Loucy (cell line): ENCODE results near the gene CD79B.
A peak's percentile ranks its signal among the peaks of the same experiment; 100 is the strongest.

Experiments
- H2AFZ ChIP-seq: fragments of 200-600 bp; sonication (generic); 2 replicates; pipeline ENCODE4 v1.6.0; 2016; ENCODE audit warnings: antibody characterized with exemption, mild to moderate bottlenecking, low read length, moderate library complexity
- H3F3A ChIP-seq: fragments of 200-600 bp; 2 replicates; pipeline ENCODE4 v1.6.0; 2016; ENCODE audit warnings: antibody characterized with exemption, low read depth, mild to moderate bottlenecking
- H3K27me3 ChIP-seq: fragments of 200-600 bp; sonication (generic); 2 replicates; pipeline ENCODE4 v1.6.1; 2014; ENCODE audit warnings: low read length, mild to moderate bottlenecking; ENCODE audit not compliant: insufficient read depth, poor library complexity, severe bottlenecking
- H3K36me3 ChIP-seq: fragments of 200-600 bp; sonication (generic); 2 replicates; pipeline ENCODE4 v1.6.1; 2016; ENCODE audit warnings: low read length; ENCODE audit not compliant: insufficient read depth
- H3K4me1 ChIP-seq: fragments of 200-600 bp; sonication (generic); 2 replicates; pipeline ENCODE4 v1.5.1; 2014; ENCODE audit warnings: low read length, mild to moderate bottlenecking; ENCODE audit not compliant: insufficient read depth, poor library complexity, severe bottlenecking
- H3K4me2 ChIP-seq: fragments of 200-600 bp; sonication (generic); 2 replicates; pipeline ENCODE4 v1.6.0; 2014; ENCODE audit warnings: antibody characterized with exemption, low read length, low read depth, mild to moderate bottlenecking; ENCODE audit not compliant: poor library complexity, severe bottlenecking
- H3K4me3 ChIP-seq: fragments of 200-600 bp; sonication (generic); 2 replicates; pipeline ENCODE4 v1.5.1; 2014; ENCODE audit warnings: low read length, mild to moderate bottlenecking, mixed read lengths; ENCODE audit not compliant: poor library complexity, severe bottlenecking
- H3K79me2 ChIP-seq: fragments of 200-600 bp; sonication (generic); 2 replicates; pipeline ENCODE4 v1.6.1; 2014; ENCODE audit warnings: low read length; ENCODE audit not compliant: insufficient read depth
- H3K9ac ChIP-seq: fragments of 200-600 bp; sonication (generic); 2 replicates; pipeline ENCODE4 v1.6.0; 2014; ENCODE audit warnings: mild to moderate bottlenecking, low read depth, low read length, moderate library complexity; ENCODE audit not compliant: poor library complexity, severe bottlenecking
- H3K9me2 ChIP-seq: fragments of 200-600 bp; sonication (generic); replicated peaks from 2 replicates; pipeline ENCODE4 v1.6.1; 2016; ENCODE audit warnings: low read depth, low read length, mixed read lengths
- H3K9me3 ChIP-seq: fragments of 200-600 bp; sonication (generic); 2 replicates; pipeline ENCODE4 v1.6.1; 2014; ENCODE audit warnings: mild to moderate bottlenecking, antibody characterized with exemption, low read length, low read depth; ENCODE audit not compliant: insufficient read depth
- H4K20me1 ChIP-seq: fragments of 200-600 bp; sonication (generic); 2 replicates; pipeline ENCODE4 v1.6.0; 2014; ENCODE audit warnings: antibody characterized with exemption, low read length, mild to moderate bottlenecking; ENCODE audit not compliant: insufficient read depth, poor library complexity, severe bottlenecking
- EZH2phosphoT487 ChIP-seq: fragments of 200-600 bp; IDR thresholded peaks from 2 replicates; pipeline ENCODE4 v1.6.1; 2018; ENCODE audit warnings: antibody characterized with exemption, mild to moderate bottlenecking, moderate library complexity, borderline replicate concordance
- TF ChIP-seq, protein P1 (sequence below): fragments of 200-600 bp; sonication (generic); conservative IDR thresholded peaks from 2 replicates; pipeline ENCODE4 v1.5.1; 2014; ENCODE audit warnings: mild to moderate bottlenecking, antibody characterized with exemption, low read length

Gene CD79B

GRCh38 chr17:63943745-63944144 lies 11.6 kb upstream of the CD79B start:
- Histone ChIP-seq H3F3A (no peaks in the 10 kb centered on the region), H3K79me2 (peaks cover 6% of the 10 kb centered on the region; the same call in 1 of the 2 replicates), H3K9me3 (no peaks in the 10 kb centered on the region), H4K20me1 (no peaks in the 10 kb centered on the region), H3K4me2 (no peak overlapping the region), H2AFZ (no peak overlapping the region), H3K27me3 (no peaks in the 10 kb centered on the region), H3K9me2 (no peaks in the 10 kb centered on the region), H3K9ac (no peak overlapping the region), H3K4me3 (no peak overlapping the region), H3K4me1 (peaks cover 53% of the 10 kb centered on the region), H3K36me3 (no peaks in the 10 kb centered on the region)
- TF ChIP-seq, protein P1, sequence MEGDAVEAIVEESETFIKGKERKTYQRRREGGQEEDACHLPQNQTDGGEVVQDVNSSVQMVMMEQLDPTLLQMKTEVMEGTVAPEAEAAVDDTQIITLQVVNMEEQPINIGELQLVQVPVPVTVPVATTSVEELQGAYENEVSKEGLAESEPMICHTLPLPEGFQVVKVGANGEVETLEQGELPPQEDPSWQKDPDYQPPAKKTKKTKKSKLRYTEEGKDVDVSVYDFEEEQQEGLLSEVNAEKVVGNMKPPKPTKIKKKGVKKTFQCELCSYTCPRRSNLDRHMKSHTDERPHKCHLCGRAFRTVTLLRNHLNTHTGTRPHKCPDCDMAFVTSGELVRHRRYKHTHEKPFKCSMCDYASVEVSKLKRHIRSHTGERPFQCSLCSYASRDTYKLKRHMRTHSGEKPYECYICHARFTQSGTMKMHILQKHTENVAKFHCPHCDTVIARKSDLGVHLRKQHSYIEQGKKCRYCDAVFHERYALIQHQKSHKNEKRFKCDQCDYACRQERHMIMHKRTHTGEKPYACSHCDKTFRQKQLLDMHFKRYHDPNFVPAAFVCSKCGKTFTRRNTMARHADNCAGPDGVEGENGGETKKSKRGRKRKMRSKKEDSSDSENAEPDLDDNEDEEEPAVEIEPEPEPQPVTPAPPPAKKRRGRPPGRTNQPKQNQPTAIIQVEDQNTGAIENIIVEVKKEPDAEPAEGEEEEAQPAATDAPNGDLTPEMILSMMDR: peak; percentile 26; the same call in 1 of the 2 replicates
- TF ChIP-seq EZH2phosphoT487: no peak

DNA sequence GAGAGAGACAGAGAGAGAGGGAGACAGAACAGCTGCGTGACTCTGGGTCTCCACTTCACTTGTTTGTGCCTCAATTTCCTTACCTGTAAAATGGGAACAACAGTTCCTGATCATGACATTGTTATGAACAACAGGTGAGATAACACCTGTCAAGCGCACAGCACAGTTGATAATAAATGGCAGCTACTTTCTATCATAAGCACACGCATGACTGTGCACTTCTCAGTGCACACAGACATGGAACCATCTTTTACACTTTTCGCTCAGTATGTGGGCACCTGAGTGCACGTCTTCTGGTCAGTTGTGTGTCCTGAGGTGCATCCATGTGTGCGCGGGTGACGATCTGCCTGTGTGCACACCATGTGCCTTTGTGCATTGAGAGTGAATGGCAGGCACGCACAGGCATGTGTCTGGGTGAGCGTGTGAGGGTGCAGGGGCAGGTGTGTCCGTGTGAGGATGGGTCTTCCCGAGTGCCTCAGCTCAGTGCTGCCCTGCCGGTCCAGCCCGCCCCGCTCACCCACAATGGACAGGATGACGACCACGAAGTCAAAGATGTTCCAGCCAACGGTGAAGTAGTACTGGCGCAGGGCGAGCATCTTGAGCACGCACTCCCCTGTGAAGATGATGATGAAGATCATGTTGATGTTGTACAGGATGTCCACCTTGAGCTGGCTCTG lies 10.3 kb upstream of the CD79B start:
- TF ChIP-seq EZH2phosphoT487: no peak
- TF ChIP-seq, protein P1: no peak
- Histone ChIP-seq H3K9me3 (no peaks in the 10 kb centered on the region), H3K9ac (no peak overlapping the region), H3K4me2 (no peak overlapping the region), H3K4me3 (no peak overlapping the region), H2AFZ (no peak overlapping the region), H3K9me2 (no peaks in the 10 kb centered on the region), H4K20me1 (no peaks in the 10 kb centered on the region), H3F3A (no peaks in the 10 kb centered on the region), H3K27me3 (no peaks in the 10 kb centered on the region), H3K79me2 (peaks cover under 1% of the 10 kb centered on the region; the same call in 1 of the 2 replicates), H3K4me1 (peaks cover 44% of the 10 kb centered on the region), H3K36me3 (no peaks in the 10 kb centered on the region)

- Histone ChIP-seq H3K9me3 (no peaks in the 10 kb centered on the region), H3K9me2 (no peaks in the 10 kb centered on the region), H3K4me2 (no peak overlapping the region), H3K9ac (no peak overlapping the region), H3F3A (no peaks in the 10 kb centered on the region), H3K79me2 (no peaks in the 10 kb centered on the region), H3K36me3 (no peaks in the 10 kb centered on the region), H3K27me3 (no peaks in the 10 kb centered on the region), H4K20me1 (no peaks in the 10 kb centered on the region), H3K4me3 (no peak overlapping the region), H2AFZ (no peak overlapping the region), H3K4me1 (peaks cover 38% of the 10 kb centered on the region)
- TF ChIP-seq EZH2phosphoT487: no peak
- TF ChIP-seq, protein P1: no peak
Observed at GRCh38 chr17:63941751-63942150, 9.6 kb upstream of the CD79B start.
